GM10847 (cell line): Measurements from ENCODE around the gene ARL5A.

ENCODE experiments used
- POLR2A ChIP-seq: IDR thresholded peaks from 2 replicates; pipeline ENCODE4 v1.6.1; 2011; ENCODE audit not compliant: insufficient read length; ENCODE audit errors: extremely low read depth

The ARL5A gene

GRCh38 chr2:151816843-151817242 is 11.4 kb downstream of the ARL5A start:
- no peak for TF ChIP-seq POLR2A

GRCh38 chr2:151815821-151816489 is 12.3 kb downstream of the ARL5A start:
- no peak for TF ChIP-seq POLR2A

GRCh38 chr2:151810489-151810888 is 17.7 kb downstream of the ARL5A start:
- no peak for TF ChIP-seq POLR2A

- TF ChIP-seq POLR2A, result no peak
These were observed 19.2 kb downstream of the ARL5A start for GRCh38 chr2:151809073-151809383.

GRCh38 chr2:151808258-151809072 is 19.8 kb downstream of the ARL5A start:
- no peak for TF ChIP-seq POLR2A

- no peak for TF ChIP-seq POLR2A
These were observed 22.3 kb downstream of the ARL5A start for GRCh38 chr2:151805961-151806360.

- TF ChIP-seq POLR2A, result no peak
These were observed 22.9 kb downstream of the ARL5A start for GRCh38 chr2:151805343-151805742.

GRCh38 chr2:151803811-151804210 is 24.4 kb downstream of the ARL5A start:
- no peak for TF ChIP-seq POLR2A

GRCh38 chr2:151802315-151802714 is 25.9 kb downstream of the ARL5A start:
- TF ChIP-seq POLR2A, result no peak

GRCh38 chr2:151799886-151800292 is 28.3 kb downstream of the ARL5A start:
- no peak for TF ChIP-seq POLR2A

GRCh38 chr2:151796774-151797173 is 31.4 kb downstream of the ARL5A start:
- TF ChIP-seq POLR2A, result no peak

GRCh38 chr2:151795646-151796240 is 32.5 kb downstream of the ARL5A start:
- no peak for TF ChIP-seq POLR2A

- no peak for TF ChIP-seq POLR2A
These were observed 35.1 kb downstream of the ARL5A start for GRCh38 chr2:151793123-151793522.

- TF ChIP-seq POLR2A, result no peak
These were observed 35.6 kb downstream of the ARL5A start for GRCh38 chr2:151792589-151792988.

GRCh38 chr2:151791545-151791944 is 36.7 kb downstream of the ARL5A start:
- no peak for TF ChIP-seq POLR2A

- no peak for TF ChIP-seq POLR2A
These were observed 37.5 kb downstream of the ARL5A start for GRCh38 chr2:151790689-151791088.
